ENCODE measurements around the gene CRTAP. TPM values are rescaled to one million over a fixed set of nuclear protein-coding genes. Genes with fewer than 3 reads are reported as not detected.
A peak's percentile ranks its signal among the peaks of the same experiment; 100 is the strongest.

CRTAP gene
- total and polyA plus RNA-seq, 9 donors: 142 to 260 (median 185) TPM

- Histone ChIP-seq H3K4me3 (ENCODE audit: low read length) (peak overlapping the region; percentile 69), H3K4me1 (ENCODE audit: control insufficient read depth, insufficient read depth, low read length) (peaks cover 13% of the 10 kb centered on the region), H3K36me3 (ENCODE audit: control insufficient read depth, insufficient read depth, low read length) (peaks cover 20% of the 10 kb centered on the region), H3K27ac (ENCODE audit: low read length) (peak overlapping the region; percentile 89), H3K27me3 (ENCODE audit: control insufficient read depth, insufficient read depth, low read length) (no peaks in the 10 kb centered on the region), H3K9me3 (replicated peaks; ENCODE audit: control insufficient read depth, low read depth, low read length) (no peaks in the 10 kb centered on the region)
- DNase-seq: no peak
- 0% methylated on average over 2 of the region's 14 CpGs for WGBS (ENCODE audit: insufficient coverage)
Measured at GRCh38 chr3:33114622-33115023, 809 bp downstream of the CRTAP start.

- H3K4me3 ChIP-seq (ENCODE audit: low read length): peak overlapping the region; percentile 35
- peaks cover 21% of the 10 kb centered on the region for H3K36me3 ChIP-seq (ENCODE audit: control insufficient read depth, insufficient read depth, low read length)
- H3K4me1 ChIP-seq (ENCODE audit: control insufficient read depth, insufficient read depth, low read length): peaks cover 13% of the 10 kb centered on the region
- H3K27me3 ChIP-seq (ENCODE audit: control insufficient read depth, insufficient read depth, low read length): no peaks in the 10 kb centered on the region
- WGBS (ENCODE audit: insufficient coverage): 76% methylated on average over 4 of the region's 13 CpGs
- peak overlapping the region; percentile 89 for H3K27ac ChIP-seq (ENCODE audit: low read length)
- DNase-seq: peak; percentile 88
- no peaks in the 10 kb centered on the region for H3K9me3 ChIP-seq (replicated peaks; ENCODE audit: control insufficient read depth, low read depth, low read length)
Measured at GRCh38 chr3:33115024-33115768, 1.4 kb downstream of the CRTAP start.

- no peak for DNase-seq
Measured at GRCh38 chr3:33117461-33117860, 3.6 kb downstream of the CRTAP start.

GRCh38 chr3:33119891-33120290, 6.1 kb downstream of the CRTAP start:
- Histone ChIP-seq H3K36me3 (ENCODE audit: control insufficient read depth, insufficient read depth, low read length) (peaks cover 49% of the 10 kb centered on the region), H3K4me3 (ENCODE audit: low read length) (no peak overlapping the region), H3K4me1 (ENCODE audit: control insufficient read depth, insufficient read depth, low read length) (peaks cover 5% of the 10 kb centered on the region), H3K27me3 (ENCODE audit: control insufficient read depth, insufficient read depth, low read length) (no peaks in the 10 kb centered on the region), H3K9me3 (replicated peaks; ENCODE audit: control insufficient read depth, low read depth, low read length) (no peaks in the 10 kb centered on the region), H3K27ac (ENCODE audit: low read length) (no peak overlapping the region)
- WGBS (ENCODE audit: insufficient coverage): 63% methylated on average over 1 of the region's 3 CpGs
- DNase-seq: no peak

More at GRCh38 chr3:33117461-33117860, 3.6 kb downstream of the CRTAP start:
- Histone ChIP-seq H3K36me3 (ENCODE audit: control insufficient read depth, insufficient read depth, low read length) (peaks cover 34% of the 10 kb centered on the region), H3K4me1 (ENCODE audit: control insufficient read depth, insufficient read depth, low read length) (peaks cover 13% of the 10 kb centered on the region), H3K27ac (ENCODE audit: low read length) (no peak overlapping the region), H3K27me3 (ENCODE audit: control insufficient read depth, insufficient read depth, low read length) (no peaks in the 10 kb centered on the region), H3K4me3 (ENCODE audit: low read length) (no peak overlapping the region), H3K9me3 (replicated peaks; ENCODE audit: control insufficient read depth, low read depth, low read length) (no peaks in the 10 kb centered on the region)
- 93% methylated on average over 2 of the region's 3 CpGs for WGBS (ENCODE audit: insufficient coverage)

GRCh38 chr3:33122991-33123390, 9.2 kb downstream of the CRTAP start:
- Histone ChIP-seq H3K4me3 (ENCODE audit: low read length) (no peak overlapping the region), H3K27ac (ENCODE audit: low read length) (no peak overlapping the region), H3K36me3 (ENCODE audit: control insufficient read depth, insufficient read depth, low read length) (peaks cover 48% of the 10 kb centered on the region), H3K27me3 (ENCODE audit: control insufficient read depth, insufficient read depth, low read length) (no peaks in the 10 kb centered on the region), H3K9me3 (replicated peaks; ENCODE audit: control insufficient read depth, low read depth, low read length) (no peaks in the 10 kb centered on the region), H3K4me1 (ENCODE audit: control insufficient read depth, insufficient read depth, low read length) (no peaks in the 10 kb centered on the region)
- 100% methylated on average over 4 of the region's 5 CpGs for WGBS (ENCODE audit: insufficient coverage)
- no peak for DNase-seq

- no peak overlapping the region for H3K4me3 ChIP-seq (ENCODE audit: low read length)
- H3K9me3 ChIP-seq (replicated peaks; ENCODE audit: control insufficient read depth, low read depth, low read length): no peaks in the 10 kb centered on the region
- peaks cover 38% of the 10 kb centered on the region for H3K36me3 ChIP-seq (ENCODE audit: control insufficient read depth, insufficient read depth, low read length)
- WGBS (ENCODE audit: insufficient coverage): 83% methylated on average over 1 of the region's 1 CpG
- H3K27me3 ChIP-seq (ENCODE audit: control insufficient read depth, insufficient read depth, low read length): no peaks in the 10 kb centered on the region
- no peaks in the 10 kb centered on the region for H3K4me1 ChIP-seq (ENCODE audit: control insufficient read depth, insufficient read depth, low read length)
- DNase-seq: no peak
- no peak overlapping the region for H3K27ac ChIP-seq (ENCODE audit: low read length)
Measured at GRCh38 chr3:33124638-33125037, 10.8 kb downstream of the CRTAP start.

GRCh38 chr3:33125840-33126239, 12.0 kb downstream of the CRTAP start:
- no peak for DNase-seq
- H3K36me3 ChIP-seq (ENCODE audit: control insufficient read depth, insufficient read depth, low read length): peaks cover 42% of the 10 kb centered on the region
- WGBS (ENCODE audit: insufficient coverage): 100% methylated on average over 1 of the region's 3 CpGs
- no peaks in the 10 kb centered on the region for H3K9me3 ChIP-seq (replicated peaks; ENCODE audit: control insufficient read depth, low read depth, low read length)
- H3K27ac ChIP-seq (ENCODE audit: low read length): no peak overlapping the region
- H3K27me3 ChIP-seq (ENCODE audit: control insufficient read depth, insufficient read depth, low read length): no peaks in the 10 kb centered on the region
- no peaks in the 10 kb centered on the region for H3K4me1 ChIP-seq (ENCODE audit: control insufficient read depth, insufficient read depth, low read length)
- H3K4me3 ChIP-seq (ENCODE audit: low read length): no peak overlapping the region

GRCh38 chr3:33128706-33129105, 14.9 kb downstream of the CRTAP start:
- Histone ChIP-seq H3K4me1 (ENCODE audit: control insufficient read depth, insufficient read depth, low read length) (no peaks in the 10 kb centered on the region), H3K27ac (ENCODE audit: low read length) (no peak overlapping the region), H3K36me3 (ENCODE audit: control insufficient read depth, insufficient read depth, low read length) (peaks cover 42% of the 10 kb centered on the region), H3K9me3 (replicated peaks; ENCODE audit: control insufficient read depth, low read depth, low read length) (no peaks in the 10 kb centered on the region), H3K27me3 (ENCODE audit: control insufficient read depth, insufficient read depth, low read length) (no peaks in the 10 kb centered on the region), H3K4me3 (ENCODE audit: low read length) (no peak overlapping the region)
- no CpG with 5 or more reads among the region's 1 CpG for WGBS (ENCODE audit: insufficient coverage)
- DNase-seq: no peak

GRCh38 chr3:33130144-33130543, 16.3 kb downstream of the CRTAP start:
- H3K4me3 ChIP-seq (ENCODE audit: low read length): no peak overlapping the region
- H3K36me3 ChIP-seq (ENCODE audit: control insufficient read depth, insufficient read depth, low read length): peaks cover 41% of the 10 kb centered on the region
- no peaks in the 10 kb centered on the region for H3K9me3 ChIP-seq (replicated peaks; ENCODE audit: control insufficient read depth, low read depth, low read length)
- DNase-seq: no peak
- H3K27me3 ChIP-seq (ENCODE audit: control insufficient read depth, insufficient read depth, low read length): no peaks in the 10 kb centered on the region
- no peak overlapping the region for H3K27ac ChIP-seq (ENCODE audit: low read length)
- 88% methylated on average over 1 of the region's 2 CpGs for WGBS (ENCODE audit: insufficient coverage)
- no peaks in the 10 kb centered on the region for H3K4me1 ChIP-seq (ENCODE audit: control insufficient read depth, insufficient read depth, low read length)

GRCh38 chr3:33131331-33132018, 17.7 kb downstream of the CRTAP start:
- no peak overlapping the region for H3K4me3 ChIP-seq (ENCODE audit: low read length)
- peak; percentile 67 for DNase-seq
- WGBS (ENCODE audit: insufficient coverage): 81% methylated on average over 3 of the region's 6 CpGs
- no peaks in the 10 kb centered on the region for H3K27me3 ChIP-seq (ENCODE audit: control insufficient read depth, insufficient read depth, low read length)
- H3K36me3 ChIP-seq (ENCODE audit: control insufficient read depth, insufficient read depth, low read length): peaks cover 48% of the 10 kb centered on the region
- no peaks in the 10 kb centered on the region for H3K4me1 ChIP-seq (ENCODE audit: control insufficient read depth, insufficient read depth, low read length)
- H3K9me3 ChIP-seq (replicated peaks; ENCODE audit: control insufficient read depth, low read depth, low read length): no peaks in the 10 kb centered on the region
- no peak overlapping the region for H3K27ac ChIP-seq (ENCODE audit: low read length)

Measured in muscle of leg (tissue), 11 donors.